Sigmoid colon (tissue), 4 donors: ENCODE measurements around the gene SMAD6.

ENCODE experiments used
- EP300 ChIP-seq, 4 donors: sonication (generic); formaldehyde crosslinking; IDR thresholded peaks; one replicate each; pipeline ENCODE4 v1.6.1; 2017; ENCODE audit warnings: antibody characterized with exemption in 4 of 4
- POLR2A ChIP-seq, 2 donors: fragments of 450-650 bp; IDR thresholded peaks; one replicate each; pipeline ENCODE4 v1.6.1; 2016; ENCODE audit warnings: antibody characterized with exemption in 2 of 2, mild to moderate bottlenecking in 2 of 2, moderate library complexity in 2 of 2
- POLR2AphosphoS5 ChIP-seq, 4 donors: sonication (generic); formaldehyde crosslinking; IDR thresholded peaks; one replicate each; pipeline ENCODE4 v1.6.1; 2017; ENCODE audit warnings: antibody characterized with exemption in 4 of 4
- TF ChIP-seq, protein P1 (sequence below), 4 experiments: fragments of 450-650 bp in 3 of 4; fragments of 200-600 bp in 1 of 4; IDR thresholded peaks; one replicate each; pipeline ENCODE4 v1.5.1; 2016 to 2019; ENCODE audit warnings: antibody characterized with exemption in 4 of 4, mild to moderate bottlenecking in 3 of 4, moderate library complexity in 2 of 4

- TF ChIP-seq POLR2A (IDR thresholded peaks at IDR 0.05) = no peak
- TF ChIP-seq, protein P1, sequence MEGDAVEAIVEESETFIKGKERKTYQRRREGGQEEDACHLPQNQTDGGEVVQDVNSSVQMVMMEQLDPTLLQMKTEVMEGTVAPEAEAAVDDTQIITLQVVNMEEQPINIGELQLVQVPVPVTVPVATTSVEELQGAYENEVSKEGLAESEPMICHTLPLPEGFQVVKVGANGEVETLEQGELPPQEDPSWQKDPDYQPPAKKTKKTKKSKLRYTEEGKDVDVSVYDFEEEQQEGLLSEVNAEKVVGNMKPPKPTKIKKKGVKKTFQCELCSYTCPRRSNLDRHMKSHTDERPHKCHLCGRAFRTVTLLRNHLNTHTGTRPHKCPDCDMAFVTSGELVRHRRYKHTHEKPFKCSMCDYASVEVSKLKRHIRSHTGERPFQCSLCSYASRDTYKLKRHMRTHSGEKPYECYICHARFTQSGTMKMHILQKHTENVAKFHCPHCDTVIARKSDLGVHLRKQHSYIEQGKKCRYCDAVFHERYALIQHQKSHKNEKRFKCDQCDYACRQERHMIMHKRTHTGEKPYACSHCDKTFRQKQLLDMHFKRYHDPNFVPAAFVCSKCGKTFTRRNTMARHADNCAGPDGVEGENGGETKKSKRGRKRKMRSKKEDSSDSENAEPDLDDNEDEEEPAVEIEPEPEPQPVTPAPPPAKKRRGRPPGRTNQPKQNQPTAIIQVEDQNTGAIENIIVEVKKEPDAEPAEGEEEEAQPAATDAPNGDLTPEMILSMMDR (IDR thresholded peaks at IDR 0.05) = no peak
- TF ChIP-seq POLR2AphosphoS5 (IDR thresholded peaks at IDR 0.05) = no peak
- TF ChIP-seq EP300 (IDR thresholded peaks at IDR 0.05) = no peak
Observed at GRCh38 chr15:66735909-66736305, 33.9 kb downstream of the SMAD6 start.
